Measurements from ENCODE around the gene VWA3A.

VWA3A gene

GRCh38 chr16:22188267-22188594 lies 95.9 kb downstream of the VWA3A start:
- no peaks in the 10 kb centered on the region for H3K4me1 ChIP-seq (ENCODE audit: control insufficient read depth, low read depth, low read length)
- no peak overlapping the region for H3K23ac ChIP-seq (ENCODE audit: low read length)
- no peak overlapping the region for H3K4me2 ChIP-seq (ENCODE audit: low read length)
- no peak overlapping the region for H3K4me3 ChIP-seq (ENCODE audit: low read length)
- H2BK120ac ChIP-seq (ENCODE audit: low read depth, low read length), result no peak overlapping the region
- no CpG with 5 or more reads among the region's 2 CpGs for WGBS (ENCODE audit: extremely low coverage, insufficient coverage, low lambda C conversion rate)
- no peaks in the 10 kb centered on the region for H3K36me3 ChIP-seq (ENCODE audit: control insufficient read depth, insufficient read depth, low read length)
- peak overlapping the region; percentile 6 for H3K9ac ChIP-seq (ENCODE audit: low read length)
- DNase-seq, result no peak
- no peak overlapping the region for H3K27ac ChIP-seq (ENCODE audit: low read depth, low read length)
- H3K4ac ChIP-seq (ENCODE audit: low read depth, low read length), result no peak overlapping the region
- no peaks in the 10 kb centered on the region for H3K27me3 ChIP-seq (ENCODE audit: insufficient read depth, low read length, poor library complexity)
- H4K8ac ChIP-seq (ENCODE audit: low read depth, low read length), result no peak overlapping the region
- H4K5ac ChIP-seq (ENCODE audit: low read length), result no peak overlapping the region
- no peak overlapping the region for H2BK5ac ChIP-seq (ENCODE audit: low read length)
- no peak overlapping the region for H2BK15ac ChIP-seq (replicated peaks; ENCODE audit: low read depth)
- no peaks in the 10 kb centered on the region for H3K79me1 ChIP-seq (ENCODE audit: low read length)
- H2AK5ac ChIP-seq (ENCODE audit: low read length), result no peak overlapping the region
- peak overlapping the region; percentile 27 for H3K56ac ChIP-seq (ENCODE audit: low read length)
- H3K18ac ChIP-seq (ENCODE audit: low read length), result no peak overlapping the region
- H3K79me2 ChIP-seq (ENCODE audit: control insufficient read depth, insufficient read depth, low read length), result no peaks in the 10 kb centered on the region

- no peak overlapping the region for H3K18ac ChIP-seq (ENCODE audit: low read length)
- no peak overlapping the region for H3K4ac ChIP-seq (ENCODE audit: low read depth, low read length)
- no peak overlapping the region for H2BK15ac ChIP-seq (replicated peaks; ENCODE audit: low read depth)
- DNase-seq, result peak; percentile 83
- no peak overlapping the region for H3K4me3 ChIP-seq (ENCODE audit: low read length)
- H3K79me2 ChIP-seq (ENCODE audit: control insufficient read depth, insufficient read depth, low read length), result no peaks in the 10 kb centered on the region
- H3K4me2 ChIP-seq (ENCODE audit: low read length), result no peak overlapping the region
- H4K5ac ChIP-seq (ENCODE audit: low read length), result no peak overlapping the region
- H3K4me1 ChIP-seq (ENCODE audit: control insufficient read depth, low read depth, low read length), result no peaks in the 10 kb centered on the region
- H4K8ac ChIP-seq (ENCODE audit: low read depth, low read length), result no peak overlapping the region
- H2BK5ac ChIP-seq (ENCODE audit: low read length), result no peak overlapping the region
- H2BK120ac ChIP-seq (ENCODE audit: low read depth, low read length), result no peak overlapping the region
- no peaks in the 10 kb centered on the region for H3K27me3 ChIP-seq (ENCODE audit: insufficient read depth, low read length, poor library complexity)
- no peaks in the 10 kb centered on the region for H3K79me1 ChIP-seq (ENCODE audit: low read length)
- H3K9ac ChIP-seq (ENCODE audit: low read length), result no peak overlapping the region
- no peak overlapping the region for H3K23ac ChIP-seq (ENCODE audit: low read length)
- H3K56ac ChIP-seq (ENCODE audit: low read length), result no peak overlapping the region
- no CpG with 5 or more reads among the region's 8 CpGs for WGBS (ENCODE audit: extremely low coverage, insufficient coverage, low lambda C conversion rate)
- H3K27ac ChIP-seq (ENCODE audit: low read depth, low read length), result no peak overlapping the region
- no peaks in the 10 kb centered on the region for H3K36me3 ChIP-seq (ENCODE audit: control insufficient read depth, insufficient read depth, low read length)
- no peak overlapping the region for H2AK5ac ChIP-seq (ENCODE audit: low read length)
These were observed 96.5 kb downstream of the VWA3A start for GRCh38 chr16:22188595-22189442.

GRCh38 chr16:22189473-22190080 lies 97.2 kb downstream of the VWA3A start:
- Histone ChIP-seq H3K27ac (ENCODE audit: low read depth, low read length) (no peak overlapping the region), H3K4me3 (ENCODE audit: low read length) (peak overlapping the region; percentile 58), H3K27me3 (ENCODE audit: insufficient read depth, low read length, poor library complexity) (no peaks in the 10 kb centered on the region), H2AK5ac (ENCODE audit: low read length) (no peak overlapping the region), H3K36me3 (ENCODE audit: control insufficient read depth, insufficient read depth, low read length) (no peaks in the 10 kb centered on the region), H3K9ac (ENCODE audit: low read length) (peak overlapping the region; percentile 70), H2BK5ac (ENCODE audit: low read length) (no peak overlapping the region), H3K79me2 (ENCODE audit: control insufficient read depth, insufficient read depth, low read length) (no peaks in the 10 kb centered on the region), H3K23ac (ENCODE audit: low read length) (no peak overlapping the region), H4K8ac (ENCODE audit: low read depth, low read length) (no peak overlapping the region), H2BK120ac (ENCODE audit: low read depth, low read length) (no peak overlapping the region), H3K56ac (ENCODE audit: low read length) (peak overlapping the region; percentile 88), H3K79me1 (ENCODE audit: low read length) (no peaks in the 10 kb centered on the region), H3K4me2 (ENCODE audit: low read length) (peak overlapping the region; percentile 96), H3K4me1 (ENCODE audit: control insufficient read depth, low read depth, low read length) (no peaks in the 10 kb centered on the region), H4K5ac (ENCODE audit: low read length) (no peak overlapping the region), H3K18ac (ENCODE audit: low read length) (no peak overlapping the region), H3K4ac (ENCODE audit: low read depth, low read length) (no peak overlapping the region), H2BK15ac (replicated peaks; ENCODE audit: low read depth) (no peak overlapping the region)
- no CpG with 5 or more reads among the region's 18 CpGs for WGBS (ENCODE audit: extremely low coverage, insufficient coverage, low lambda C conversion rate)
- no peak for DNase-seq

- Histone ChIP-seq H3K4me1 (ENCODE audit: control insufficient read depth, low read depth, low read length) (no peaks in the 10 kb centered on the region), H2BK15ac (replicated peaks; ENCODE audit: low read depth) (no peak overlapping the region), H3K4me3 (ENCODE audit: low read length) (peak overlapping the region; percentile 58), H4K5ac (ENCODE audit: low read length) (no peak overlapping the region), H3K18ac (ENCODE audit: low read length) (no peak overlapping the region), H2AK5ac (ENCODE audit: low read length) (no peak overlapping the region), H3K79me1 (ENCODE audit: low read length) (no peaks in the 10 kb centered on the region), H3K79me2 (ENCODE audit: control insufficient read depth, insufficient read depth, low read length) (no peaks in the 10 kb centered on the region), H3K27ac (ENCODE audit: low read depth, low read length) (no peak overlapping the region), H3K4me2 (ENCODE audit: low read length) (peak overlapping the region; percentile 96), H3K56ac (ENCODE audit: low read length) (peak overlapping the region; percentile 88), H4K8ac (ENCODE audit: low read depth, low read length) (no peak overlapping the region), H3K27me3 (ENCODE audit: insufficient read depth, low read length, poor library complexity) (no peaks in the 10 kb centered on the region), H2BK120ac (ENCODE audit: low read depth, low read length) (no peak overlapping the region), H2BK5ac (ENCODE audit: low read length) (no peak overlapping the region), H3K36me3 (ENCODE audit: control insufficient read depth, insufficient read depth, low read length) (no peaks in the 10 kb centered on the region), H3K4ac (ENCODE audit: low read depth, low read length) (no peak overlapping the region), H3K23ac (ENCODE audit: low read length) (no peak overlapping the region), H3K9ac (ENCODE audit: low read length) (peak overlapping the region; percentile 70)
- no CpG with 5 or more reads among the region's 72 CpGs for WGBS (ENCODE audit: extremely low coverage, insufficient coverage, low lambda C conversion rate)
- DNase-seq, result no peak
These were observed 97.9 kb downstream of the VWA3A start for GRCh38 chr16:22190081-22190775.

GRCh38 chr16:22190776-22191531 lies 98.6 kb downstream of the VWA3A start:
- H3K23ac ChIP-seq (ENCODE audit: low read length), result no peak overlapping the region
- H3K9ac ChIP-seq (ENCODE audit: low read length), result peak overlapping the region; percentile 70
- no peaks in the 10 kb centered on the region for H3K79me2 ChIP-seq (ENCODE audit: control insufficient read depth, insufficient read depth, low read length)
- no peak overlapping the region for H4K8ac ChIP-seq (ENCODE audit: low read depth, low read length)
- no CpG with 5 or more reads among the region's 43 CpGs for WGBS (ENCODE audit: extremely low coverage, insufficient coverage, low lambda C conversion rate)
- H4K5ac ChIP-seq (ENCODE audit: low read length), result no peak overlapping the region
- H3K4ac ChIP-seq (ENCODE audit: low read depth, low read length), result no peak overlapping the region
- no peaks in the 10 kb centered on the region for H3K79me1 ChIP-seq (ENCODE audit: low read length)
- no peaks in the 10 kb centered on the region for H3K4me1 ChIP-seq (ENCODE audit: control insufficient read depth, low read depth, low read length)
- no peaks in the 10 kb centered on the region for H3K36me3 ChIP-seq (ENCODE audit: control insufficient read depth, insufficient read depth, low read length)
- H3K4me3 ChIP-seq (ENCODE audit: low read length), result peak overlapping the region; percentile 57
- no peak overlapping the region for H2BK5ac ChIP-seq (ENCODE audit: low read length)
- no peak overlapping the region for H2AK5ac ChIP-seq (ENCODE audit: low read length)
- peak; percentile 99 for DNase-seq
- no peaks in the 10 kb centered on the region for H3K27me3 ChIP-seq (ENCODE audit: insufficient read depth, low read length, poor library complexity)
- peak overlapping the region; percentile 87 for H3K56ac ChIP-seq (ENCODE audit: low read length)
- H2BK120ac ChIP-seq (ENCODE audit: low read depth, low read length), result no peak overlapping the region
- H3K18ac ChIP-seq (ENCODE audit: low read length), result no peak overlapping the region
- peak overlapping the region; percentile 47 for H3K27ac ChIP-seq (ENCODE audit: low read depth, low read length)
- H3K4me2 ChIP-seq (ENCODE audit: low read length), result peak overlapping the region; percentile 50
- no peak overlapping the region for H2BK15ac ChIP-seq (replicated peaks; ENCODE audit: low read depth)

All from mesendoderm (in vitro differentiated cells).